Measurements from ENCODE around the gene FGF3. TPM values are rescaled to one million over a fixed set of nuclear protein-coding genes. Genes with fewer than 3 reads are reported as not detected.

Gene FGF3
- total and polyA plus RNA-seq, 10 of the 15 experiments (the other 5 are each of a cell fraction or from before 2014, with no cell fraction given) = not detected

DNA sequence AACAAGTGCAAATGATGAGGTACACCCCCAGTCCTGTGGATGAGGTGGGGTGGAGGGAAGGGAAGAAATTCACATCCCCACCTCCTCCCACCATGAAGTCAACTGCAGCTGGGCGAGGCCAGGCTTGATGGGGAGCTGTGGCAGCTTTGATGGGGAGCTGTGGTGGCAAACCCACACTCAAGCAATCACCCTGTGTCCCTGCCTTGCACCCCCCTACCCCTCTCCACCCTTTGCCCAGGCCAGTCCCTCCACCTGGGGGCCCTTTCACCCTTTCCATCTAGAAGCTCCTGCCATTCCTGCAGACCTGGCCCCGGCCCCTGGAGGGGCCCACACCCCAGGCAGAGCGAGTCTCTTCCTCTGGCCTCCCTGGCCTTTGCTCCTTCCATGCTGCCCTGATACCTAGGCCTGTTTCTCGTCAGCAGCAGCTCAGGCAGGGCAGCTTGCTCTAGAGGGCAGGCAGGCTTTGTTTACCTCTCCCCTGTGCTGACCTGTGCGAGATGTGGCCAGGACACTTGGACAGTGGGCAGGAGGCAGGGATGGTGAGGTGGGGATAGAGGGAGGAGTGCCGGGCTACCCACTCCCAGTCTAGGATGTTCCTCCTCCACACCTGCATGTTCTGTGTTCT, 4.5 kb upstream of the FGF3 start:
- Histone ChIP-seq H4K20me1 (ENCODE audit: control insufficient read depth, insufficient read depth) (no peaks in the 10 kb centered on the region), H3K4me2 (ENCODE audit: control insufficient read depth, insufficient read depth) (no peak overlapping the region), H3K4me1 (ENCODE audit: control insufficient read depth, insufficient read depth, low read length) (no peaks in the 10 kb centered on the region), H3K27ac (ENCODE audit: control insufficient read depth, insufficient read depth) (no peak overlapping the region), H3K36me3 (ENCODE audit: control insufficient read depth in 2 of 2, insufficient read depth in 2 of 2, low read length in 1 of 2) (no peaks in the 10 kb centered on the region), H2AFZ (ENCODE audit: control insufficient read depth, low read depth, low read length) (no peak overlapping the region), H3K9ac (ENCODE audit: control insufficient read depth, insufficient read depth, low read length) (no peak overlapping the region), H3K9me3 (replicated peaks; ENCODE audit: control insufficient read depth, insufficient read depth, low read length) (no peaks in the 10 kb centered on the region), H3K27me3 (replicated peaks in 1 of 2; ENCODE audit: control insufficient read depth in 2 of 2, insufficient read depth in 2 of 2, low read length in 1 of 2) (peaks cover 0 to 5% of the 10 kb centered on the region in 2 experiments; a peak in 3 of 4 replicates), H3K79me2 (ENCODE audit: control insufficient read depth, insufficient read depth, low read length) (no peaks in the 10 kb centered on the region), H3K4me3 (no peak overlapping the region)
- ChIA-PET POLR2A (no interaction called here), SMC1A (ENCODE audit: uncharacterized antibody, unreplicated experiment) (no interaction called here), RAD21 (ENCODE audit: unreplicated experiment) (no interaction called here), CTCF (no interaction called here)
- in situ Hi-C loops (cut with MboI) = no loop called here
- FAIRE-seq (no peak), ATAC-seq (no peak), DNase-seq (ENCODE audit: low read depth, low spot score) (no peak)
- intact Hi-C loops (cut with micrococcal nuclease; ENCODE audit: unreplicated experiment) = no loop called here
- WGBS (ENCODE audit: insufficient coverage, insufficient replicate concordance, low lambda C conversion rate, missing lambda C conversion rate) = 4% methylated on average over 6 of the region's 6 CpGs
- no TSS peak for BruUV-seq (replicated peaks)
- TF ChIP-seq RFX5 (IDR thresholded peaks at IDR 0.05; ENCODE audit: low read depth, low read length) (no peak), ETV6 (conservative IDR thresholded peaks at IDR 0.05 in 1 of 2, IDR thresholded peaks at IDR 0.05 in 1 of 2; ENCODE audit: borderline replicate concordance in 1 of 2, low read depth in 1 of 2) (no peak), HDAC2 (IDR thresholded peaks at IDR 0.05) (no peak), PML (IDR thresholded peaks at IDR 0.05; ENCODE audit: low read length) (no peak), CREM (IDR thresholded peaks at IDR 0.05; ENCODE audit: low read depth) (no peak), GATAD2B (conservative IDR thresholded peaks at IDR 0.05; ENCODE audit: low read depth) (no peak), CBFB (IDR thresholded peaks at IDR 0.05; ENCODE audit: low read depth) (no peak), FOXK2 (IDR thresholded peaks at IDR 0.05) (no peak)
- TF ChIP-seq, protein P1, sequence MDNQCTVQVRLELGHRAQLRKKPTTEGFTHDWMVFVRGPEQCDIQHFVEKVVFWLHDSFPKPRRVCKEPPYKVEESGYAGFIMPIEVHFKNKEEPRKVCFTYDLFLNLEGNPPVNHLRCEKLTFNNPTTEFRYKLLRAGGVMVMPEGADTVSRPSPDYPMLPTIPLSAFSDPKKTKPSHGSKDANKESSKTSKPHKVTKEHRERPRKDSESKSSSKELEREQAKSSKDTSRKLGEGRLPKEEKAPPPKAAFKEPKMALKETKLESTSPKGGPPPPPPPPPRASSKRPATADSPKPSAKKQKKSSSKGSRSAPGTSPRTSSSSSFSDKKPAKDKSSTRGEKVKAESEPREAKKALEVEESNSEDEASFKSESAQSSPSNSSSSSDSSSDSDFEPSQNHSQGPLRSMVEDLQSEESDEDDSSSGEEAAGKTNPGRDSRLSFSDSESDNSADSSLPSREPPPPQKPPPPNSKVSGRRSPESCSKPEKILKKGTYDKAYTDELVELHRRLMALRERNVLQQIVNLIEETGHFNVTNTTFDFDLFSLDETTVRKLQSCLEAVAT (IDR thresholded peaks at IDR 0.05) = no peak
